HEK293 (cell line): Measurements from ENCODE around the gene CDH5.

Experiments used
- ZNF529 ChIP-seq: fragments of 450-650 bp; formaldehyde crosslinking; IDR thresholded peaks from 2 replicates; pipeline ENCODE4 v1.5.1; 2017; ENCODE audit warnings: missing genetic modification characterization, missing biosample characterization; ENCODE audit not compliant: insufficient replicate concordance
- TF ChIP-seq, protein P1 (sequence below): fragments of 450-650 bp; IDR thresholded peaks from 2 replicates; pipeline ENCODE4 v1.5.1; 2018; ENCODE audit warnings: missing biosample characterization, missing genetic modification characterization
- TF ChIP-seq, protein P2 (sequence below): fragments of 450-650 bp; formaldehyde crosslinking; IDR thresholded peaks from 2 replicates; pipeline ENCODE4 v1.5.1; 2016; ENCODE audit warnings: missing biosample characterization, missing genetic modification characterization

DNA sequence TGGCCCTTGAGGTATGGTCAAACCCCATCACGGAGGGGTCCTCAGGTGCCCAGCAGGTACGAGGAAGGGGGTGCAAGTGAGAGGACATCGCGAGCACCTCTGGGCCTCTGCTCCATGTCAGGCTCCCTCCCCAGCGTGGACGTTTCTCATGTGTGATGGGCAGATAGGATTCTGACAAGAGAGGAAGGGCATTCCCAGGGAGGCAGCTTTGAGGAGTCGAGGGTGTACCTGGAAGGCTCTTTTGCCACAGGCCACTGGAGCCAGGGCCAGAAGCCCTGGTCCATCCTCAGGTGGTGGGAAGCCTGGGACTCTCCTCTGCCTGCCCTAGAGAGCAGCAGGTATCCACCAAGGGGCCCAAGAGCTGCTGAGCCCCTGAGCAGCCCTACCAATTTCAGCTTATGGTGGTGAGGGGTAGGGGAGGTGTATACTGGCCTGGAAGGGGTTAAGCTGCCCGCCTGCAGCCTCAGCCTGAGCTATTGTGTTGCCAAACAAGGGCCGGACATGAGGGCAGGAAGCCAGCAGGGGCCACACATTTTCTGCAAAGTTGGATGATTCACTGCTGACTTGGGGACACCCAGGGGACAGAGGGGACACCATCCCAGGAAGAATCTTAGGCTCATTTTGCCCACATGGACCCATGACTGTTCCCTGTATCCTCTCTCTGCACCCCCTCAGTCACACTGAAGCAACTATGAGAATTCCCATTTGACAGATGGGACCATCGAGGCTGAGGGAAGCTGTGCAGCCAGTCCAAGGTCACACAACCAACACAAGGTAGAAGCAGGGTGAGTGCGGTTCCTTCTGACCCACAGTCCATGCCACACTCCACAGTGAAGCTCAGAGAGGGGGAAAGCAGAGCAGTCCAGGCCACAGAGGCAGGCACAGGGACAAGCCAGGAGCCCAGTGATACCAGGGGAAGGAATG lies 1.7 kb downstream of the CDH5 start:
- TF ChIP-seq, protein P1, sequence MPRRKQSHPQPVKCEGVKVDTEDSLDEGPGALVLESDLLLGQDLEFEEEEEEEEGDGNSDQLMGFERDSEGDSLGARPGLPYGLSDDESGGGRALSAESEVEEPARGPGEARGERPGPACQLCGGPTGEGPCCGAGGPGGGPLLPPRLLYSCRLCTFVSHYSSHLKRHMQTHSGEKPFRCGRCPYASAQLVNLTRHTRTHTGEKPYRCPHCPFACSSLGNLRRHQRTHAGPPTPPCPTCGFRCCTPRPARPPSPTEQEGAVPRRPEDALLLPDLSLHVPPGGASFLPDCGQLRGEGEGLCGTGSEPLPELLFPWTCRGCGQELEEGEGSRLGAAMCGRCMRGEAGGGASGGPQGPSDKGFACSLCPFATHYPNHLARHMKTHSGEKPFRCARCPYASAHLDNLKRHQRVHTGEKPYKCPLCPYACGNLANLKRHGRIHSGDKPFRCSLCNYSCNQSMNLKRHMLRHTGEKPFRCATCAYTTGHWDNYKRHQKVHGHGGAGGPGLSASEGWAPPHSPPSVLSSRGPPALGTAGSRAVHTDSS (tag by site-specific recombination), result no peak
- TF ChIP-seq, protein P2, sequence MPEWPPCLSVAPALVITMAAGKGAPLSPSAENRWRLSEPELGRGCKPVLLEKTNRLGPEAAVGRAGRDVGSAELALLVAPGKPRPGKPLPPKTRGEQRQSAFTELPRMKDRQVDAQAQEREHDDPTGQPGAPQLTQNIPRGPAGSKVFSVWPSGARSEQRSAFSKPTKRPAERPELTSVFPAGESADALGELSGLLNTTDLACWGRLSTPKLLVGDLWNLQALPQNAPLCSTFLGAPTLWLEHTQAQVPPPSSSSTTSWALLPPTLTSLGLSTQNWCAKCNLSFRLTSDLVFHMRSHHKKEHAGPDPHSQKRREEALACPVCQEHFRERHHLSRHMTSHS (tag by site-specific recombination), result no peak
- no peak for TF ChIP-seq ZNF529 (tag by site-specific recombination)
